Left renal pelvis (tissue), 4 donors: Measurements from ENCODE around the gene FAT4. TPM values are rescaled to one million over a fixed set of nuclear protein-coding genes. Genes with fewer than 3 reads are reported as not detected.

Experiments
- DNase-seq, 4 donors: peaks; one replicate each; pipeline ENCODE4 v3.0.0-alpha.2; 2013; ENCODE audit warnings: low read depth in 4 of 4, low spot score in 3 of 4
- polyA plus RNA-seq, 4 donors: library from polyadenylated mRNA; unstranded; fragments of 120-200 nt; gene quantifications; one replicate each; pipeline ENCODE4 v1.2.1, GENCODE V29; 2013; ENCODE audit not compliant: insufficient read length in 4 of 4

FAT4 gene, protein sequence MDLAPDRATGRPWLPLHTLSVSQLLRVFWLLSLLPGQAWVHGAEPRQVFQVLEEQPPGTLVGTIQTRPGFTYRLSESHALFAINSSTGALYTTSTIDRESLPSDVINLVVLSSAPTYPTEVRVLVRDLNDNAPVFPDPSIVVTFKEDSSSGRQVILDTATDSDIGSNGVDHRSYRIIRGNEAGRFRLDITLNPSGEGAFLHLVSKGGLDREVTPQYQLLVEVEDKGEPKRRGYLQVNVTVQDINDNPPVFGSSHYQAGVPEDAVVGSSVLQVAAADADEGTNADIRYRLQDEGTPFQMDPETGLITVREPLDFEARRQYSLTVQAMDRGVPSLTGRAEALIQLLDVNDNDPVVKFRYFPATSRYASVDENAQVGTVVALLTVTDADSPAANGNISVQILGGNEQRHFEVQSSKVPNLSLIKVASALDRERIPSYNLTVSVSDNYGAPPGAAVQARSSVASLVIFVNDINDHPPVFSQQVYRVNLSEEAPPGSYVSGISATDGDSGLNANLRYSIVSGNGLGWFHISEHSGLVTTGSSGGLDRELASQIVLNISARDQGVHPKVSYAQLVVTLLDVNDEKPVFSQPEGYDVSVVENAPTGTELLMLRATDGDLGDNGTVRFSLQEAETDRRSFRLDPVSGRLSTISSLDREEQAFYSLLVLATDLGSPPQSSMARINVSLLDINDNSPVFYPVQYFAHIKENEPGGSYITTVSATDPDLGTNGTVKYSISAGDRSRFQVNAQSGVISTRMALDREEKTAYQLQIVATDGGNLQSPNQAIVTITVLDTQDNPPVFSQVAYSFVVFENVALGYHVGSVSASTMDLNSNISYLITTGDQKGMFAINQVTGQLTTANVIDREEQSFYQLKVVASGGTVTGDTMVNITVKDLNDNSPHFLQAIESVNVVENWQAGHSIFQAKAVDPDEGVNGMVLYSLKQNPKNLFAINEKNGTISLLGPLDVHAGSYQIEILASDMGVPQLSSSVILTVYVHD (N-terminal part only)
- polyA plus RNA-seq, result 10 to 100 TPM; 24.9 to 87.9 (median 31.9) TPM

DNA sequence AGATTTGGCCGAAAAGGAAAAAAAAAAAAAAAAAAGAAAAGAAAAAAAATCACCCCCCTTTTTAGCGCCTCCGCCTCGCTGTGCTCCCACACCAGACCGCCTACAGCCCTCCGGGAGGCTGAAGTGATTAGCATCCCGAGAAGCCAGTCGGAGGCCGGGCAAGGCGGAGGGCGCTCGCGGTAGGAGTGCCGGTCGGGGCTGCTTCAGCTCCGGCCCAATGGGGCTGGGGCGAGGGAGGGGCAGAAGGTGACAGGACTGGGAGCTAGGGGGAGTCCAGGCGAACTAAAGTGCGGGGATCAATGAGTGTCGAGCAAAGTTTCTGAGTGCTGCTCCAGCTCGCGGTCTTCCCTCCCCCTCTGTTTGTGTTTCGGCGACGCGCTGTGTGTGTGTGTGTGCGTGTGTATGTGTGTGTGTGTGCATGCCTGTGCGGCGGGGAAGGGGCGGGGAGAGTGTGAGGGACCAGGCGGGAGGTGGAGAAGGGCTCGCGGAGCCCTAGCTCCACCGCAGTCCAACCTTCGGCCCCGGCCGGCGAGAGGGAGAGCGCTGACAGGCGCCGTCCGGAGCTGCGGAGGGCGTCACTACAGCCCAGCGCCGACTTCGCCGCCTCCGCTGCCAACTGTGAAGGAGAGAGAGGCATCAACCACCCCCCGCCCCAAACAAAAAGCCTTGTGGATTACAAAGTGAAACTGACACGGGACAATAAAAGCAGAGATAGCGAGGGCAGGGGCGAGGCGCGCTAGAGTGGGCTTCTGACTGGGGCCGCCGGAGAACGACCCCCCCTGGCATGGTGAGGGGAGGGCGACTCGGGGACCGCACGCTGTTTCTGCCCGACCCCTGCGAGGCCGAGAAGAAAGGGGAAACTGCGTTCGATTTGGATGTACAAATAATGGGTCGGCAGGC is at the start of gene FAT4:
Gene FAT4, plus strand, starts transcription at position 280 of the 900 bp plus-strand sequence. CDS start 1,457 bp downstream, outside the sequence.
- peak; percentile 91 to 94 (median 93) for DNase-seq

DNA sequence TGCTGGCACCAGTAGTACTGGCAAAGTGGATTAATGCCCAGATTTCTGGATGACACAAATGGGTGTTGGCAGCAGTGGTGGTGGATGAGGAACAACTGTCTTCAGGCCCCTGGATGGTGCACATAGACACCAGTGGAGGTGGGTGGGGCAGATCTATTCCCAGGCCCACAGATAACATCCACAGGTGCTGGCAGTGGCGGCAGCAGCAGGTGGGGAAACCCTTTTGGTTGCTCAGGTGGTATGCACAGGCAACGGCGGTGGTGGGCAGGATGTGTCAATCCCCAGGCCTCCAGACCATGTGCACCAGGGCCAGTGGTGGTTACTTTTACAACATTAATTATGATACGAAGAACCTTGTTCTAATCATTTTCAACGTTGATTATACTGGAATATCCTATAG is 48.9 kb upstream of the FAT4 start:
- no peak for DNase-seq

DNA sequence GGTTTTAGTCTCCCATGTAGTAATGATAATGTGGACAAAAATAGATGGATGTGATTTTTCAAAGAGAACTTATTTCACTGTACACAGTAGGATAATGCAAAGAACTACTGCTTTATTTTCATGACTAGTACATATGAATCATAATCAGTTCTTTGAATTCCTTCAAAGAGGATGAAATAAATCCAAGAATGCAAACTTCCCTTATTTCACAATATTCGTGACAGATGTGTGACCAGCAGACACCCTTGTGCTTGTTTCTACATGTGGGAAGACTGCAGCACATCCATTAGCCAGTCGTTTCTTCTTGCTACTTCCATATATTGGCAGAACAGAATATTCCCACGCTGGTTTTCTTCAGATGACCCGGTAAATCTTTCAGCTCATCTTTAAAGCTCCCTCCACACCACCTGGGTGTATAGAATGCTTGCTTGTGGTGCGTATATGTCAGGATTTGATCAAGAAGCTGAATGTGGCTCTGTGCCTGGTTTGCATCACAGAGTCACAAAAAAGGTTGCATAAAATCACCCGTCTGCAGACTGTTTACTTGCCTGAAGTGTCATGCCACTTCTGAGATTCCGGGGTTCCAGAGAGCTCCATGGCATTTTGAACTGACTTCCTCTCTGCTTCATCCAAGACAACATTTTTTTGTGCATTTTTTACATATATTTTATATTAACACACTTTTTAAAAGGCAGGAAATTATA is 47.7 kb upstream of the FAT4 start:
- no peak for DNase-seq

DNA sequence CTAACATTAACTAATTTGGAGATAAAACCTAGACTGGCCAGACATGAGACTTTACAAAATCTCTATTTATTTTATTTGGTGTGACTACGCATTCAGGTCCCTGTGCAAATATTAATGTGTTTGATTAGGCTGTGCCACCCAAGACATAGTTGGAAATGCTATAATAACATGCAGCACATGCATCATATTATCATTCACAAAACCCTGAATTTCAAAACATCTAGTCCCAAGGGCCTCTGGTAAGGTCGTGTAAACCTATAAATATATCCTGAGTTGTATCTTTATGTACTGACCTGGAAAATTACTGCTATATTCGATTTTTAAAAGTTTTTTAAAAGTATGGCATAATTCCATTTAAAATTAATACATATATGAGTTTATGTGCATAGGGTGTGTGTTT is 47.1 kb upstream of the FAT4 start:
- no peak for DNase-seq

DNA sequence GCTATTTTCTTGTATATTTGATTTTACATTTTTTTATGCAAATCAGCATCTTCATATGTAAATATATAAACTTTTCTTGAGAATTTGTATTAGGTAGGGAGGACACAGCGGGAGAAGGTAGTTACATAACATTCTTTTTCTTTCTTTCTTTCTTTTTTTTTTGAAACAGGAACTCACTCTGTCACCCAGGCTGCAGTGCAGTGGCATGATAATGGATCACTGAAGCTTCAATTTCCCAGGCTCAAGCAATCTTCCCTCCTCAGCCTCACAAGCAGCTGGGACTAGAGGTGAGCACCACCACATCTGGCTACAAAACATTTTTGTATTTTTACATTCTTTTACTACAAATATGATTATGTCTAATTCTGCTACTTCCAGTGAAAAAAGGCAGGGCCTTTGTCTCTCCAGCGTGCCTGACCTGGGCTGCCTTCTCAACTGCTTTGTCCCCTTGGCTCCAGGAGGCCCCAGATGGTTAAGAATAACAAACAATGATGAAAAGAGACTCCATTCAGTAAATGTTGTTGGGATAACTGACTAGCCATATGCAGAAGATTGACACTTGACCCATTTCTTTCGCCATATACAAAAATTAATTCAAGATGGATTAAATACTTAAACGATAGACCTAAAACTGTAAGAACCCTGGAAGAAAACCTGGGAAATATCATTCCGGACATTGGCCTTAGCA is 46.5 kb upstream of the FAT4 start:
- DNase-seq, result no peak

DNA sequence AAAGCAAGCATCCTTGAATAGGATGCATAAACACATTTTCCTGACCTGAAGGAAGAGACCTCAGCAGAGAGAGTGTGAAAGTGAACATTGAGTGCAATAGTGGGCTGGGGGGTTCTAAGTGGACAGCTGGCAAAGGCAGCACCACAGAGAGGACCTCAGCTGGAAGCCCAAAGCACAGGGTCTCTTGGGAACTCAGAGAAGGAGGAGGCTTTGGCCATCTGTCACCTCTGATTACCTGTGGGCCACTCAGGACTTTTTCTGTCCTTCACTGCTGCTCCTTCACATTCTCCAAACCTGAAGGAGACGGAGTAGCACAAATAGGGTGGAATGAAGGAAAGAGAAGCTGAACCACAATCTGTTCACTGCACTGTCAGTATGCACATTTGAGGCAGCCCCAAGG is 37.9 kb upstream of the FAT4 start:
- DNase-seq, result no peak

DNA sequence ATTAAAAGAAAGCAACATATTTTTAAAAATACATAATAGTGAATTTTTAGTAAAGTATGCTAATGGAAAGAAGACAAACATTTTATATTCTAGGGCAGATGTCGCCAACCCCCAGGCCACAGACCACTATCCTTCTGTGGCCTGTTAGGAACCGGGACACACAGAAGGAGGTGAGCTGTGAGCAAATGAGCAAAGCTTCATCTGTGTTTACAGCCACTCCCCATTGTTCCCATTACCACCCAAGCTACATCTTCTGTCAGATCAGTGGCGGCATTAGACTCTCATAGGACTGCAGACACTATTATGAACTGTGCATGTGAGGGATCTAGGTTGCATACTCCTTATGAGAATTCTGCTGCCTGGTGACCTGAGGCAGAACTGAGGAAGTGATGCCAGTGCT is 37.0 kb upstream of the FAT4 start:
- no peak for DNase-seq

DNA sequence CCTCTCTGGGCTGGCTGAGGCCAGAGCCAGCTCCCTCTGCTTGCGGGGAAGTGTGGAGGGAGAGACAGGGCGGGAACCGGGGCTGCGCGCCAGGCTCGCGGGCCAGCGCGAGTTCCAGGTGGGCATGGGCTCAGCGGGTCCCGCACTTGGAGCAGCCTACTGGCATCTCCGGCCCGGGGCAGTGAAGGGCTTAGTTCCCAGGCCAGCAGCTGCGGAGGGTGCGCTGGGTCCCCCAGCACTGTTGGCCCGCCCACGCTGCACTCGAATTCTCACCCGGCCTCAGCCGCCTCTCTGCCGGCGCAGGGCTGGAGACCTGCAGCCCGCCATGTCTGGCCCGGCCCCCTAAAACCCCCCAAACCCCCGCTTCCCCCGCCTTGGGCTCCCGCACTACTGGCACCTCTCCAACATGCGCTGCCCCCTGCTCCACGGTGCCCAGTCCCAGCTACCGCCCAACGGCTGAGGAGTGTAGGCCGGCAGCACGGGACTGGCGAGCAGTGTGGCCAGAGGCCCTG is 33.8 kb upstream of the FAT4 start:
- no peak for DNase-seq

DNA sequence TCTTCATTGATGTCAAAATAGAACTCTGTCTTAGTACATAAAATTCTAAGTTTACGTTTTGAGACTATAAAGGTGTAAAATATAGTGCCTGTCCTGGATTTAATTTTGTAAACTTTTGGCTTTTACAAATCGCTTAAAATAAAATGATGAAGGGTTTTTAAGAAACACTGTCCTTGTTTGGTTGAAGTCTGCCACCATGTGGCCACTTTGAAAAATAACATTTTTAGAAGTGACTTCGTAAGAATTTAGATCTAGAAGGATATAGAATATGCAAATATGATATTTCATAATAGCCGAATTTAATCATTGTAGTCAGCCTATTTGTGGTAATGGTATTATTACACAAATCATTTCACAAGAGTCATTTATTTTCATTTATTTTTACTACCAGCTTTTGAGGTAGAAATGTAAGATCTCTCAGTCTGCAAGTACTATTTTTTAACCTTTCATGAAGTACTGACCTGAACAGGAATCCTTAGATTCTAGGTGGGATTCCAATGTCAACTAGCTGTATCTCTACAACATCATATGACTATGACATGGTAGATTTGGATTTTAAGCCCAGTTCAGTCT is 31.0 kb upstream of the FAT4 start:
- peak in 1 of 4 donors; percentile 5 for DNase-seq

DNA sequence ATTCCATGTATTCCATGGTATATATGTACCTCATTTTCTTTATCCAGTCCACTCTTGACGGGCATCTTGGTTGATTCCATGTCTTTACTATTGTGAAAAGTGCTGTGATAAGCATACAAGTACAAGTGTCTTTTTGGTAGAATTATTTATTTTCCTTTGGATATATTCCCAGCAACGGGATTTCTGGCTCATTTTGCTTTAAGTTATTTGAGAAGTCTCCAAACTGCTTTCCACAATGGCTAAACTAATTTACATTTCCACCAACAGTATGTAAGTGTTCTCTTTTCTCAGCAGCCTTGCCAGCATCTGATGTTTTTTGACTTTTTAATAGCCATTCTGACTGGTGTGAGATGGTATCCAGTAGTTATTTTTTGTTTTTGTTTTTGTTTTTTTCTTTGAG is 17.6 kb upstream of the FAT4 start:
- no peak for DNase-seq

DNA sequence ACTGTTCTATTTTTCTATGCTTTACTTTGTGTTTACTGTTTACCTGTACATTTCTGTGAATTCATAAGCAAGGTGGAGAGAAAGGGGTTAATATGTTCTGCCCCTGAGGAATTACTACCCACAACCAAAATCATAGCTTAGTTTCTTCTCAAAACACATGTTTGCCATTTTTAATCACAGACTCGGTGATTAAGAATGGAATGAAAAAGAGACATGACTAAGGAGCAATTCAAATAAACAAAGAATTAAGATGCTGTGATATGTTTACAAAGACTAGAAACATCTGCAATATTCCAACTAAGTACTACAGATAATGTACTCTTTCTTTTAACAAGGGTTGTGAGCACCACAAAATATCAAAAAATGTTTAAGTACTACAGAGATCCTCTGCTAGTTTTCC is 11.7 kb upstream of the FAT4 start:
- no peak for DNase-seq

DNA sequence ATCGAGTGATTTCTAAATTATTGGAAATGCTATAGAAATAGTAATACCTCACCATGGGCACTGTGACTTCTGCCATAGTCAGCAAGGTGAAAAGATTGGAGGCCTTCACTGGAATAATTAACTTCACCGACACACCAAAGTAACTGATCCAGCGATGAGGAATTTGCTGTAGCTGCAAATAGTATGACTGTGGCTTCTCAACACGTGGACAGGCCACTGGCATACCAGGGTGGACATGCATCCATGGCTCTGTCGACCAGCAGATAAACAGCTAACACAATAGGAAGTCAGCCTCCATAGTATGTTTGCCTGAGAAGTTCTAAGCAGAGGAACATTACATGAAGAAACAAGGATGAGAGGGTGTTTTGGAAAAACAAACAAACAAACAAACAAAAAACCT is 10.9 kb upstream of the FAT4 start:
- no peak for DNase-seq

DNA sequence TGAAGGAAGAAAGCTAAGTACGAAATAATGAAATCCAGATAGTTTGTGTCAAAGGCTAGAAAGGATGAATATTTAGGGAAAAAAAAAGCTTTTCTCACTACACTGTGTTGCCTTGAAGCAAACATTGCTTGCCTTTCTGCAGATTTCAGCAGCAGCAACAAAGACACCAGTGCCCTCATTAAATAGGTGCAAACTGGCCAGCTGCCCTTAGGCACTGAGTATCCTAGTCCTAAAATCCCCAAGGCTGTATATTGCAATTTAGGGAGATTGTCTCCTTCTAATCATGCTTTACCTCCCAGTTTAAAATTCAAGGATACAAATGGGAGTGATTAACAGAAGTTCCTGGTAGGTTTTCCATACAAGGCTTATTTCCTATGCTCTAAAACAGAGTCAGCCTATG is 8.6 kb upstream of the FAT4 start:
- DNase-seq, result no peak

DNA sequence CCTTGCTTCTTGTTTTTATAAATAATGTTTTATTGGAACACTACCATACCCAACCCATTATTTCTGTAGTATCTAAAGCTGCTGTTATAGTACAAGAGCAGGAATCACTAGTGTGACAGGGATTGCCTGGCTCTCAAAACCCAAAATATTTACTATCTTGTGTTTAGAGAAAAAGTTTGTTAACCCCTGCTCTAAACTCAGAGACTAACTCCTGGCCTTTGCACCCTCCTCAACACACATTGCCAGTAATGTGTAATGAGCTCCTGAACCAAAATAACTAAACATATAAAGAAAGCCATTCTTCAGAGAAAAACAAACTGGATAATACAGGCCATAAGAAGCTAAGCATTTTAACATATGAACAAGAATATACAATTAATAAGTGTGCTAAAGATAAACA is 8.2 kb upstream of the FAT4 start:
- DNase-seq, result no peak

DNA sequence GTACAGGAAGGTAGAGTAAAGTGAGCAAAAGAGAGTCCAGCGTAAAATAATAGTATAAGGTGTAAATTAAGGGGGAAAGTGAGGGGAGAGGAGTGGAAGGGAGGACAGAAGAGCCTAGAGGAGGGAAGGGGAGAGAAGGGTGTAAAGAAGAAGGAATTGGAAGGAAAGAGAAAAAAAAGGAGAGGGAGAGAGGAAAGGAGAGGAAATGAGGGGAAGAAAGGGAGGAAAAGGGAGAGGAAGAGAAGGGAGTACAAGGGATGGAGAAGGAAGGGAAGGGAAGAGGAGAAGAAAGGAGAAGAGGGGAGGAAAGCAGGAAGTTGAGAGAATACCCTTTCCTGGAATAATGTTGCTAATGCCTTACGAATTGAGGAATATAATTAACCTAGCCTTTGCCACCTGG is 3.3 kb upstream of the FAT4 start:
- DNase-seq, result no peak

DNA sequence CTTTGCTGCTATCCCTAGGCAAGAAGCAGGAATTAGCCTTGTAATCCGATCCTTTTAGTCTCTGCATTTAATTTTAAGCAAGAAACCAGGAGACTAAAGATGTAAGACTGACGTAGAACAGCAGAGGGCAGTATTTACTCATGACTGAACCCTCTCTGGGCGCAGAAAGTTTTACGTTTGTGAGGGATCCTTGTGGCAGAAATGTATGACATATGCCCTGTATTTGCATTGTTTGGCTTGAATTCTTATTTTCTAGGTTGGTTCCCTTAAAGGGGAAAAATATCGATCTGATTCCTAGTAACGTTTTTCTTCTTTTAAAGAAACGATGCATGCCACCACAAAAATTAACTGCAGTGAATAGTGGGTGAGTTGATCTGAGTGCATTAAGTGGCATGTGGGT is 1.3 kb upstream of the FAT4 start:
- DNase-seq, result peak in 2 of 4 donors; percentile 88

DNA sequence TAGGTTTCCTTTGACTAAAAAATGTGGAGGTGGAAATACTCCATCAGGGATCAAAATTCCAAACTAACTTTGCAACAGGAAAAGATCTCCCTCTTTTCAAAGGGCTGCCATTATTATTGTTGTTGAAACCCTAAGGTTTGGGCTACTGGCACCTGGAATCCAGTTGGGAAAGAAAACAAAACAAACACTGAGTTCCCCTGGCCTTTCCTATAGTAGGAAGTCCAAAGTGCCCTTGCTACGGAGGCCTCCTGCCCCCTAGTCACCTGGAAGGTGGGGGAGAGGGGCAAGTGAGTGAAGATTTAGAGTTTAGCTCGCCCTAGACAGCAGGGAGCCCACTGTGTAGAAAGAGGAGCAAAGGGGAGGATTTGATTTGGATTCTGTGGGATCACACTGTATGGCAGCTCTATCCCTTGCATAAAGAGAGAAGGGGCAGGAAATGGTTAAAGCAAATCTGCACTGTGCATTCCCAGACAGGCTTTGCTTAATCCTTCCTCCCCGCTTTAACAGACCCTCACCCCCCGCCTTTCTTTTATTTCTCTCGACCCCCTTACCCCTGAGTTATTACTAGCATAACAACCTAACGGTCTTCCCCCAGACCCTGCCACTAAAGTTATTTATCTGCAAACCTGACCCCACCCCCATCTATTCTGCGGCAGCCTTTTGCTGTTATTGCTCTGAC is 627 bp upstream of the FAT4 start:
- no peak for DNase-seq
